Lower lobe of right lung (tissue), 2 donors: ENCODE data around the gene SERPINH1. TPM values are rescaled to one million over a fixed set of nuclear protein-coding genes. Genes with fewer than 3 reads are reported as not detected.

Source experiments
- ATAC-seq, 2 donors: fragments of 200-7000 bp; cut with Tn5 transposase; one replicate each; pipeline ENCODE4 v1.9.1; 2020 to 2022; ENCODE audit warnings: mild to moderate bottlenecking in 2 of 2, moderate library complexity in 2 of 2
- DNase-seq: peaks from one replicate; pipeline ENCODE4 v3.0.0-alpha.2; 2020
- H3K27ac ChIP-seq: fragments of 200-600 bp; one replicate; pipeline ENCODE4 v1.8.0; 2022
- H3K27me3 ChIP-seq: fragments of 200-600 bp; one replicate; pipeline ENCODE4 v1.8.0; 2022; ENCODE audit warnings: low read depth
- H3K36me3 ChIP-seq: fragments of 200-600 bp; one replicate; pipeline ENCODE4 v1.8.0; 2022; ENCODE audit warnings: mild to moderate bottlenecking
- H3K4me1 ChIP-seq: fragments of 200-600 bp; one replicate; pipeline ENCODE4 v1.8.0; 2022
- H3K4me3 ChIP-seq: fragments of 200-600 bp; one replicate; pipeline ENCODE4 v1.8.0; 2022; ENCODE audit warnings: mild to moderate bottlenecking
- H3K9me3 ChIP-seq: fragments of 200-600 bp; one replicate; pipeline ENCODE4 v1.8.0; 2022
- CTCF ChIP-seq: fragments of 200-600 bp; IDR thresholded peaks from one replicate; pipeline ENCODE4 v1.8.0; 2022; ENCODE audit warnings: antibody characterized with exemption, mild to moderate bottlenecking
- intact Hi-C: fragments of 100-400 bp; cut with DNase I; formaldehyde crosslinking; loops from one replicate; pipeline ENCODE4 v1.11.0; 2022
- total RNA-seq: library from RNA; stranded (reverse); fragmentation: NEBNext Ultra II Directional; extraction: Animal tissue kit (Norgen Biotek cat#: 25700); gene quantifications from one replicate; pipeline ENCODE4 v1.2.1, GENCODE V29; 2021
- donor health status: DM: no; HTN: yes; CAD: no; lungs with severe emphysema.

The SERPINH1 gene
- total RNA-seq, 1 donor from 2014 or later, result 131 TPM

GRCh38 chr11:75598264-75598663 is 36.2 kb downstream of the SERPINH1 start:
- H3K27me3 ChIP-seq, result no peaks in the 10 kb centered on the region
- DNase-seq, result no peak
- intact Hi-C loops, result no loop called here
- H3K27ac ChIP-seq, result no peak overlapping the region
- ATAC-seq, result peak in 1 of 2 donors; percentile 45
- H3K4me1 ChIP-seq, result peaks cover under 1% of the 10 kb centered on the region
- no peaks in the 10 kb centered on the region for H3K36me3 ChIP-seq
- no peak for TF ChIP-seq CTCF
- H3K9me3 ChIP-seq, result no peaks in the 10 kb centered on the region
- H3K4me3 ChIP-seq, result no peak overlapping the region

GRCh38 chr11:75598900-75599299 is 36.8 kb downstream of the SERPINH1 start:
- intact Hi-C loops, result no loop called here
- ATAC-seq, result no peak

GRCh38 chr11:75600356-75600755 is 38.3 kb downstream of the SERPINH1 start:
- DNase-seq (no peak), ATAC-seq (no peak)
- no peak for TF ChIP-seq CTCF
- H3K27me3 ChIP-seq, result no peaks in the 10 kb centered on the region
- H3K36me3 ChIP-seq, result no peaks in the 10 kb centered on the region
- H3K27ac ChIP-seq, result no peak overlapping the region
- intact Hi-C loops, result no loop called here
- peaks cover 7% of the 10 kb centered on the region for H3K4me1 ChIP-seq
- no peak overlapping the region for H3K4me3 ChIP-seq
- H3K9me3 ChIP-seq, result no peaks in the 10 kb centered on the region

More at GRCh38 chr11:75598900-75599299, 36.8 kb downstream of the SERPINH1 start:
- TF ChIP-seq CTCF, result no peak
- peaks cover 7% of the 10 kb centered on the region for H3K4me1 ChIP-seq
- H3K27me3 ChIP-seq, result no peaks in the 10 kb centered on the region
- H3K9me3 ChIP-seq, result no peaks in the 10 kb centered on the region
- H3K36me3 ChIP-seq, result no peaks in the 10 kb centered on the region
- no peak overlapping the region for H3K27ac ChIP-seq
- DNase-seq, result no peak
- no peak overlapping the region for H3K4me3 ChIP-seq

- no peak for TF ChIP-seq CTCF
- no peaks in the 10 kb centered on the region for H3K36me3 ChIP-seq
- H3K27ac ChIP-seq, result no peak overlapping the region
- ATAC-seq, result no peak
- peaks cover 7% of the 10 kb centered on the region for H3K4me1 ChIP-seq
- intact Hi-C loops, result no loop called here
- no peak for DNase-seq
- no peak overlapping the region for H3K4me3 ChIP-seq
- no peaks in the 10 kb centered on the region for H3K27me3 ChIP-seq
- H3K9me3 ChIP-seq, result no peaks in the 10 kb centered on the region
Observed at GRCh38 chr11:75601494-75601893, 39.4 kb downstream of the SERPINH1 start.

GRCh38 chr11:75602951-75603350 is 40.9 kb downstream of the SERPINH1 start:
- no peak for ATAC-seq
- peaks cover 7% of the 10 kb centered on the region for H3K4me1 ChIP-seq
- no peak for DNase-seq
- no peak overlapping the region for H3K27ac ChIP-seq
- no peak for TF ChIP-seq CTCF
- H3K36me3 ChIP-seq, result no peaks in the 10 kb centered on the region
- intact Hi-C loops, result no loop called here
- H3K4me3 ChIP-seq, result no peak overlapping the region
- H3K9me3 ChIP-seq, result no peaks in the 10 kb centered on the region
- no peaks in the 10 kb centered on the region for H3K27me3 ChIP-seq
